ENCODE results near the gene DEGS2. TPM values are rescaled to one million over a fixed set of nuclear protein-coding genes. Genes with fewer than 3 reads are reported as not detected.

DEGS2 gene
- total and polyA plus RNA-seq, 10 donors, result 0.33 to 3.2 (median 1.3) TPM

DNA sequence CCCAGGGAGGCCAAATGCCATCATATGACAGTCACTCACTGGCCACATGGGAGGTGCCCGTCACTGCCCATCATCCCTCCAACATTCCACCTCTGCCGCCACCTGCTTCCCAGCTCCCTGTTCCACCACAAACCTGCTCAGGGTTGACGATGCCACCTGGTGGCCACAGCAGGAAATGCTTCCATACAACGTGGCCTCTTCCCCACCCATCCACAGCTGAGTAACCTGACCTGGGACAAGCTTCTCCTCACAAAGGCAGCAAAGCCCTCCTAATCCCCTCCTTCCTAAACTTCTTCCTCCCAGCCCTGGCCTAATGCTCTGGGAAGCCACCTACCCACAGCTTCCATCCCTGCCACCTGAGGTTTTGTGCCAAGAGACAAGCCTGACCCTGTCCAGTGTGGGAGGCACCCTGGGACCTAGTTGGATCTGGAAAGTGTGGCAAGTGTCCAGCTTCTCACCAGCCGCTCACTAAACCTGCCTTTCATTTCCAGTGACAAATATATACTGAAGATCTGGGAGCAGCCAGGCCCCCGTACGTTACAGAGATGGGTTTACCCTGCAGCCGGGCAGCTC lies 4.3 kb downstream of the DEGS2 start:
- Histone ChIP-seq H3K27ac (no peak overlapping the region), H3K9me3 (peaks cover 0 to 19% (median 14%) of the 10 kb centered on the region in 8 donors), H3K36me3 (no peaks in the 10 kb centered on the region), H3K4me3 (no peak overlapping the region), H3K4me1 (peaks cover 8 to 31% (median 21%) of the 10 kb centered on the region in 6 donors), H3K27me3 (replicated peaks in 1 of 7) (peaks cover 0 to 48% (median 31%) of the 10 kb centered on the region in 7 donors)
- 65 to 80% (median 73%) methylated on average over 8 of the region's 8 CpGs for WGBS, 5 donors
- no peak for DNase-seq
- intact Hi-C loops (cut with DNase I; ENCODE audit: low total_unique reads), result no loop called here
- TF ChIP-seq CTCF (IDR thresholded peaks at IDR 0.05 in 8 of 11, conservative IDR thresholded peaks at IDR 0.05 in 3 of 11) (peak in 6 of 11 experiments; percentile 34 to 47 (median 43)), POLR2AphosphoS5 (IDR thresholded peaks at IDR 0.05) (no peak)

DNA sequence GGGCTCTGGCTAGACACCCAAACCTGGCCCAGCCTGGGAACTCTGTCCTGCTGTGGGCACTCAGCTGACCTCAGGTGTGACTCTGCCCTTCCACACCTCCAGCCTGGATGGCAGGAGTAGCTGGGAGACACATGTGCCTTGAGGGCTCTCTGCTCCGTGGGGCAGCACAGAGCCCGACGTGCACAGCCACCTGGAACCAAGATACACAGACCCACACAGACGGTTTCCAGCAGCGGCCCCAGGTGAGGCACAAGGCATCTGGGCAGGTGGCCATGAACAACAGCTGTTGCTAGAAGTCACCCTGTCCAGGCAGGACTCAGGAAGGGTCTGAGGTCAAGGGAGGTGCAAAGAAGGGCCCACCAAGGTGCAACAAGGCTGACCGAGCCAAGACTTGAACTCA lies 5.9 kb downstream of the DEGS2 start:
- H3K36me3 ChIP-seq, result no peaks in the 10 kb centered on the region
- no peak for TF ChIP-seq CTCF (IDR thresholded peaks at IDR 0.05 in 8 of 11, conservative IDR thresholded peaks at IDR 0.05 in 3 of 11)
- TF ChIP-seq POLR2AphosphoS5 (IDR thresholded peaks at IDR 0.05), result no peak
- no peak for TF ChIP-seq POLR2A (IDR thresholded peaks at IDR 0.05)
- H3K27ac ChIP-seq, result no peak overlapping the region
- intact Hi-C loops (cut with DNase I; ENCODE audit: low total_unique reads), result no loop called here
- no peak overlapping the region for H3K4me3 ChIP-seq
- peaks cover under 1 to 17% (median 5%) of the 10 kb centered on the region in 6 donors for H3K4me1 ChIP-seq
- no peak for DNase-seq
- peaks cover 0 to 35% (median 16%) of the 10 kb centered on the region in 7 donors for H3K27me3 ChIP-seq (replicated peaks in 1 of 7)
- H3K9me3 ChIP-seq, result peaks cover 0 to 19% (median 14%) of the 10 kb centered on the region in 8 donors
- 86 to 100% (median 93%) methylated on average over 1 to 6 of the region's 6 CpGs for WGBS, 5 donors

GRCh38 chr14:100152091-100152490 lies 7.4 kb downstream of the DEGS2 start:
- H3K27me3 ChIP-seq (replicated peaks in 1 of 7), result peaks cover 0 to 20% (median 1%) of the 10 kb centered on the region in 7 donors
- H3K9me3 ChIP-seq, result peaks cover 0 to 19% (median 14%) of the 10 kb centered on the region in 8 donors
- TF ChIP-seq POLR2A (IDR thresholded peaks at IDR 0.05), result no peak
- TF ChIP-seq CTCF (IDR thresholded peaks at IDR 0.05 in 8 of 11, conservative IDR thresholded peaks at IDR 0.05 in 3 of 11), result no peak
- no peak for TF ChIP-seq POLR2AphosphoS5 (IDR thresholded peaks at IDR 0.05)
- no peak for DNase-seq
- no peak overlapping the region for H3K4me3 ChIP-seq
- intact Hi-C loops (cut with DNase I; ENCODE audit: low total_unique reads), result no loop called here
- H3K36me3 ChIP-seq, result no peaks in the 10 kb centered on the region
- H3K4me1 ChIP-seq, result peaks cover 1 to 18% (median 12%) of the 10 kb centered on the region in 6 donors
- no peak overlapping the region for H3K27ac ChIP-seq
- WGBS, 5 donors, result 86 to 92% (median 88%) methylated on average over 10 of the region's 10 CpGs

GRCh38 chr14:100150932-100151587 lies 8.4 kb downstream of the DEGS2 start:
- Histone ChIP-seq H3K4me1 (peaks cover 9 to 27% (median 21%) of the 10 kb centered on the region in 6 donors), H3K9me3 (peaks cover 0 to 19% (median 14%) of the 10 kb centered on the region in 8 donors), H3K27me3 (replicated peaks in 1 of 7) (peaks cover 0 to 12% (median 0%) of the 10 kb centered on the region in 7 donors), H3K4me3 (no peak overlapping the region), H3K27ac (no peak overlapping the region), H3K36me3 (peaks cover 0 to 2% (median 0%) of the 10 kb centered on the region in 6 donors)
- TF ChIP-seq POLR2AphosphoS5 (IDR thresholded peaks at IDR 0.05), result no peak
- no peak for TF ChIP-seq CTCF (IDR thresholded peaks at IDR 0.05 in 8 of 11, conservative IDR thresholded peaks at IDR 0.05 in 3 of 11)
- no peak for TF ChIP-seq POLR2A (IDR thresholded peaks at IDR 0.05)
- DNase-seq, result no peak
- 73 to 93% (median 80%) methylated on average over 10 to 12 of the region's 12 CpGs for WGBS, 5 donors
- intact Hi-C loops (cut with DNase I; ENCODE audit: low total_unique reads), result no loop called here

Measured in spleen (tissue), 11 donors.